ENCODE measurements around the gene WFDC13.
"Not testable (repeated sequence)": the region's sequence is repeated elsewhere in the genome, so short reads cannot be mapped to it uniquely, and the experiment has no call there.

Gene WFDC13

GRCh38 chr20:45701873-45702272 lies at the start of gene WFDC13:
WFDC13 (plus strand) TSS chr20:45702038; CDS start chr20:45702124, 86 bp downstream.
- no peak for DNase-seq

DNA sequence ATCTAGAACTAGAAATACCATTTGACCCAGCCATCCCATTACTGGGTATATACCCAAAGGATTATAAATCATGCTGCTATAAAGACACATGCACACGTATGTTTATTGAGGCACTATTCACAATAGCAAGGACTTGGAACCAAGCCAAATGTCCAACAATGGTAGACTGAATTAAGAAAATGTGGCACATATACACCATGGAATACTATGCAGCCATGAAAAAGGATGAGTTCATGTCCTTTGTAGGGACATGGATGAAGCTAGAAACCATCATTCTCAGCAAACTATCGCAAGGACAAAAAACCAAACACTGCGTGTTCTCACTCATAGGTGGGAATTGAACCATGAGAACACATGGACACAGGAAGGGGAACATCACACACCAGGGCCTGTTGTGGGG lies 44.8 kb upstream of the WFDC13 start:
- not testable (repeated sequence) for DNase-seq

- DNase-seq: no peak
These were observed 31.7 kb upstream of the WFDC13 start, which contains the start of gene WFDC11 for GRCh38 chr20:45670139-45670538. WFDC11 (minus strand) TSS chr20:45670239; CDS start chr20:45650600, 19,639 bp downstream.

GRCh38 chr20:45672765-45673164 lies 29.1 kb upstream of the WFDC13 start:
- DNase-seq: no peak

- DNase-seq: no peak
These were observed 22.2 kb upstream of the WFDC13 start for GRCh38 chr20:45679650-45680049.

DNA sequence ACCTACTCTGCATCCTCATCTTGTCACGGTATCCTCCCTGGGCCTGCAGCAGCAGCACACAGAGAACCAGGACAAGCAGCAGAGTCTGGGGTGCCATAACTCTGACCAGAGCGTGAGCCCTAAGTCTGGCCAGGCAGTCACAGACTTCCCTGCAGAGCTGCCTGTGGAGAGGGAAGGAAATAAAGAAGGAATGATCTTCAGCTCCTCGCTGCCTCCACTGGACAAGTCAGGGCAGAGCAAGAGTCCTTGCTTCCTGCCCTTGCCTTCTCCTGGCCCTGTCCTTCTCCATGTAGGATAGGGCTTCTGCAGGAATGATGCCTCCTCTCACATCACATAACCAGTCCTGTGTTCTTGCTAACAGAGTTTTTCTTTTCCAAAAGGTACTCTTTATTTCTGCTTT lies 15.9 kb upstream of the WFDC13 start:
- peak; percentile 3 for DNase-seq

GRCh38 chr20:45693346-45693745 lies 8.5 kb upstream of the WFDC13 start:
- not testable (repeated sequence) for DNase-seq

DNA sequence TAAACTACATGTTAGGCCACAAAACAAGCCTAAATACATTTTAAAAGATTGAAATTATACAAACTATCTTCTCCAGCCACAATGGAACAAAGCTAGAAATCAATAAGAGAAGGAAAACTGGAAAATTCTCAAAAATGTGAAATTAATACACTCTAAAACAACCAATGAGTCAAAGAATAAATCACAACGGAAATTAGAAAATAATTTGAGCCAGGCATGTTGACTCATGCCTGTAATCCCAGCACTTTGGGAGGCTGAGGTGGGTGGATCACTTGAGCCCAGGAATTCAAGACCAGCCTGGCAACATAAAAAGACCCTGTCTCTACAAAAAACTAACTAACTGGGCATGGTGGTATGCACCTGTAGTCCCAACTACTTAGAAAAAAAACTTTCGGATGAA lies 6.3 kb upstream of the WFDC13 start:
- DNase-seq: no peak

DNA sequence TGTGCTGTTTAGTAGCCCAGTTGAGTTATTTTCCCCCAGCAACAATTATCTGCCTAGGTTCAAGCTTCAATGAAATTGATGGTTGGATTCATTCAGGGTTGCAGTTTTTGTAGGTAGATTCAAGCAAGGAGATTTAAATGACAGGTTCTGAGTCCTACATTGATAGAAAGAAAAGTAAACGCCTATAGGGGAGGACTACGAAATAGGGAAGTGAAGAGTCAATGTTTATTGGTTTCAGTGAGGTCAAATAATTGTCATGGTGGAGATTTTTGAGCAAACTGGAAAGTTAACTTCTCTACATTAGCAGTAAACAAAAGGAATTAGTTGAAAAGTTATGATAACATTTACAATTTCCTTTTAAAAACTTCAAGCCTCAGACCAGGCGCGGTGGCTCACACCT lies 734 bp upstream of the WFDC13 start:
- DNase-seq: no peak

DNA sequence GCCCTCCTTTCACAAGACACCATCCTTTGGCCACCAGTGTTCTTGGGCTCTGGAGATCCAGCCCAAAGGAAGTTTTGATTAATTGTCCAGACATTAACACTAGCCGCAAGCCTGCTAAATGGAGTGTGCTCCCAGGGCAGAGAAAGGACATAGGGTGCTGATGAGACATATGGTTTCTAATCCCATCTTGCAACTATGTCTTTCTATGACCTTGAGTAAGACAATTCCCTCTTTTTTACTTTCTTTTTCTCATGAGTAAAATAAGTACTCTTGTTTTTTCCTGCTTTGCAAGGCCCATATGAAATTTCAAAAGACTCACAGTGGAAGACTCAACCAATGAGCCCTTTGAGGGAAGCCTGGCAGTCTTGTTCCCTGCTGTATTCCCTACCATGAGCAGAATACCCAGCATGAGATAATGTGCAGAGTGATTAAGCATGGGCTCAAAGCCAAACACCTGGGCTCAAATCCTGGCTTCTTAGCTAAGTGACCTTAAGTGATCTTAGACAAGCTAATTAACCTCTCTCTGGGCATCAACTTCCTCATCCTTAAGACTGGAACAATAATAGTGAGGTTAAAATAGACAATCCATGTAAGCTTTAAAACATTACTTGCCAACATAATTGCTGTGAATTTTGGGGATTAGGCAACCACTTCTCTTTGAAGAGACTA lies 3.3 kb downstream of the WFDC13 start, which contains the start of gene WFDC10B:
Gene WFDC10B, minus strand, starts transcription at position 51 of the 669 bp plus-strand sequence. CDS start 19,027 bp downstream, outside the sequence.
- DNase-seq: no peak

GRCh38 chr20:45716141-45716688 lies 14.4 kb downstream of the WFDC13 start:
- DNase-seq: not testable (repeated sequence)

DNA sequence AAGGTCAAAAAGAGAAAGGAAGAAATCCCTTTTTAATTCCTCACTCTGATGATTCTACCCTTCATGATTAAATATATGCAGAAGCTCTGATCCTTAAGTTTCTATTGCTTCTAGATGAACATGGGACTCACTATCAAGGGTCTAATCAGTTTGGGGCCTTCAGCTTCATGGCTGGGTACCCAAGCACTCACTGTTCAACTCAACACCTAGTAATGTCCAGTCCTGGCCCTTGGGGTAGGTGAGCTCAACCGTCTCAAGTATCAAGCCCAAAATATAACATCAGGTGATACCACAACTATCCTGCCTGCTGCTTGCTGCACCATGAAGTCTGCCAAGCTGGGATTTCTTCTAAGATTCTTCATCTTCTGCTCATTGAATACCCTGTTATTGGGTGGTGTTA lies 20.2 kb downstream of the WFDC13 start, which contains the start of gene SPINT4:
Gene SPINT4, plus strand, starts transcription at position 301 of the 400 bp plus-strand sequence. Its CDS starts 21 bp downstream, at position 322.
- DNase-seq: no peak

GRCh38 chr20:45725134-45725533 lies 23.3 kb downstream of the WFDC13 start:
- DNase-seq: no peak

DNA sequence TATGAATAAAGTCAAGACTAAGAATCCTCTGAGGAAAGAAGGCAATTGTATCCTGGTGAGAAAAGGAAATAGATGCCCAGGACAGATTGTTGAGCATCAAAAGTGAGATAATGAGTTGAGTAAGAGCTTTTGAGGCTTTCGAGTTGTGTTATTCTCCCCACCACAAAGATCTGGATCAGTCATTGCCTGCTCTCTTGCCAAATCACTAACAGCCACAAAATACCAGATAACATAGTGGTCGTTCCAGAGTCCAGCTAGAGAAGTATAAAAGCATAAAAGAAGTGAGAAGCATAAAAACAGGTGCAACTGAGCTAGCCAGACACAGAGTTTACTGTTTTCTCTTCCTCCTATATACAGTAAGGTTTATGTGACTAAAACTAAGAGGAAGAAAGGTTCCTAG lies 25.2 kb downstream of the WFDC13 start:
- peak; percentile 72 for DNase-seq

DNA sequence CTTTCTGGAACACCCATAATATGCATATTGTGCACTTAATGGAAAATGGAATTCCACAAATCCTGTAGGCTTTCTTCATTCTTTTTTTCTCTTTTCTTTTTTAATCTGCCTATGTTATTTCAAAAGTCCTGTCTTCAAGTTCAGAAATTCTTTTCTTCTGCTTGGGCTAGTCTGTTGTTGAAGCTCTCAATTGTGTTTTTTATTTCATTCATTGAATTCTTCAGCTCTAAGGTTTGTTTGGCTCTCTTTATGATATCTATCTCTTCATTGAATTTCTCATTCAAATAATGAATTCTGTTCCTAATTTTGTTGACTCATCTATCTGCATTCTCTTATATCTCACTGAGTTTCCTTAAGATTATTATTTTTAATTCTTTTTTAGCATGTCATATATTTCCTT lies 30.4 kb downstream of the WFDC13 start:
- no peak for DNase-seq

DNA sequence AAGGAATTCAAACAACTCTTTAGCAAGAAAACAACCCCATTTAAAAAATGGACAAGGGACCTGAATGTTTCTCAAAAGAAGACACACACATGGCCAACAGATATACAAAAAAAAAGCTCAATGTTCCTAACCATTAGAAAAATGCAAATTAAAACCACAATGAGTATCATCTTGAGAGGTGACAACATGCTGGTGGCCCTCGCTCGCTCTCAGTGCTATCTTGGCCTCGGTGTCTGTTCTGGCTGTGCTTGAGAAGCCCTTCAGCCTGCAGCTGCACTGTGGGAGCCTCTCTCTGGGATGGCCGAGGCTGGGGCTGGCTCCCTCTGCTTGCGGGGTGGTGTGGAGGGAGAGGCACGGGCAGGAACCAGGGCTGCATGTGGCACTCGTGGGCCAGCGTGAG lies 33.7 kb downstream of the WFDC13 start:
- no peak for DNase-seq

DNA sequence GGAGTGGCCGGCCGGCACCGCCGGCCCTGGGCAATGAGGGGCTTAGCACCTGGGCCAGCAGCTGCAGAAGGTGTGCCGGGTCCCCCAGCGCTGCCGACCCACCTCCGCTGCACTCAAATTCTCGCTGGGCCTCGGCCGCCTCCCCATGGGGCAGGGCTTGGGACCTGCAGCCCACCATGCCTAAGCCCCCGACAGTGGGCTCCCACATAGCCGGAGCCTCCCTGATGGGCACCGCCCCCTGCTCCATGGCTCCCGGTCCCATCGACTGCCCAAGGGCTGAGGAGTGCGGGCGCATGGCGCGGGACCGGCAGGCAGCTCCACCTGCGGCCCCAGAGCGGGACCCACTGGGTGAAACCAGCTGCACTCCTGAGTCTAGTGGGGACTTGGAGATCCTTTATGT lies 34.1 kb downstream of the WFDC13 start:
- DNase-seq: no peak

DNA sequence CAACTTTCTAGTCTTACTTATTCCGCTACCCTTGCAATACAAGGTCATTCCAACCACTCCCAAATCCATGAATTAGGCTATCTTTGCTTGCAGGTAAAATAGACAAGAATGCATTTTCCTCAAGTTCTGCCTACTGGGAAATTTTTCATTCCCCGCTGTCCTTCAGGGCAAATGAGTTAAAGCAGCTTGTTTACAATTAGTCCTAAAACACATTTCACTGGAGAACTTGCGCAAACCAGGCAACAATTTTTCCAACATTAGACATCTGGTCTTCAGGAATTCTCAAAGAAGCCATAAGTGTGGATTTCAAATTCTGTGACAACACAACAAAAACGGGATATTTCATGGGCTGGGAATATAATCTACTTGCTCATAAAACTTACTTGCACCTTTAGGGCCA lies 40.8 kb downstream of the WFDC13 start:
- DNase-seq: no peak

DNA sequence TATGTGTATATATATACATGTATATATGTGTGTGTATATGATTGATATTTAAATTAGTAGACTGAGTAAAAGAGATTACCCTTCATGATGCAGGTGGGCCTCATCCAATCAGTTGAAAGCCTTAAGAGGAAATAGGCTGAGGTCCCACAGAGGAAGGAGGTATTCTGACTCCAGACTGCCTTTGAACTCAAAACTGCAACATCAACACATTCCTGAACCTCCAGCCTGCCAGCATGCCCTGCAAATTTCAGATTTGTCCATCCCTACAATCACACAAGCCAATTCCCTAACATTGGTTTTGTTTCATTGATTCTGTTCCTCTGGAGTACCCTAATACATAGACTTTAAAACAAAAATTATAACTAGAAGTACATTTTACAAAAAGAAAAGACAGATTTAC lies 43.2 kb downstream of the WFDC13 start:
- DNase-seq: no peak

GRCh38 chr20:45751721-45752120 lies 49.9 kb downstream of the WFDC13 start:
- no peak for DNase-seq

DNA sequence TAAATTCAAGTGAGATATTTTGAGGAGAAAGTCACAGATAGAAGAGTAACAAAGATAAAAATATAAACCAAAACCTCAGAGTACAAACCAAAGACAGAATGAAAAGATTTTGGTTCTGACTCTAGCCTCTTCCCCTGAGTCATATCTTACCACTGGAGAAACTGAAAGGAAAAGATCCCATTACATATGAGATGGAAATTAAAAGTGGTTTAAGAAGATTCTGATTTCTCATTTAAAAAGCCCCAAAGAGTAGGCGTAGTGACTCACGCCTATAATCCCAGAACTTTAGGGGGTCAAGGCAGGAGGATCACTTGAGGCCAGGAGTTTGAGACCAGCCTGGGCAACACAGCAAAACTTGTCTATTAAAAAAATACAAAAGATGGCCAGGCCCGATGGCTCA lies 50.9 kb downstream of the WFDC13 start:
- DNase-seq: no peak

GRCh38 chr20:45758096-45758495 lies 56.3 kb downstream of the WFDC13 start:
- no peak for DNase-seq

All from hematopoietic multipotent progenitor cell treated with erythropoietin and hydrocortisone succinate and interleukin-3 and kit ligand, for 6 days (in vitro differentiated cells).